Loucy (cell line): ENCODE data around the gene MGRN1.

Source experiments
- H2AFZ ChIP-seq: fragments of 200-600 bp; sonication (generic); 2 replicates; pipeline ENCODE4 v1.6.0; 2016; ENCODE audit warnings: antibody characterized with exemption, mild to moderate bottlenecking, low read length, moderate library complexity
- H3F3A ChIP-seq: fragments of 200-600 bp; 2 replicates; pipeline ENCODE4 v1.6.0; 2016; ENCODE audit warnings: antibody characterized with exemption, low read depth, mild to moderate bottlenecking
- H3K27me3 ChIP-seq: fragments of 200-600 bp; sonication (generic); 2 replicates; pipeline ENCODE4 v1.6.1; 2014; ENCODE audit warnings: low read length, mild to moderate bottlenecking; ENCODE audit not compliant: insufficient read depth, poor library complexity, severe bottlenecking
- H3K36me3 ChIP-seq: fragments of 200-600 bp; sonication (generic); 2 replicates; pipeline ENCODE4 v1.6.1; 2016; ENCODE audit warnings: low read length; ENCODE audit not compliant: insufficient read depth
- H3K4me1 ChIP-seq: fragments of 200-600 bp; sonication (generic); 2 replicates; pipeline ENCODE4 v1.5.1; 2014; ENCODE audit warnings: low read length, mild to moderate bottlenecking; ENCODE audit not compliant: insufficient read depth, poor library complexity, severe bottlenecking
- H3K4me2 ChIP-seq: fragments of 200-600 bp; sonication (generic); 2 replicates; pipeline ENCODE4 v1.6.0; 2014; ENCODE audit warnings: antibody characterized with exemption, low read length, low read depth, mild to moderate bottlenecking; ENCODE audit not compliant: poor library complexity, severe bottlenecking
- H3K4me3 ChIP-seq: fragments of 200-600 bp; sonication (generic); 2 replicates; pipeline ENCODE4 v1.5.1; 2014; ENCODE audit warnings: low read length, mild to moderate bottlenecking, mixed read lengths; ENCODE audit not compliant: poor library complexity, severe bottlenecking
- H3K79me2 ChIP-seq: fragments of 200-600 bp; sonication (generic); 2 replicates; pipeline ENCODE4 v1.6.1; 2014; ENCODE audit warnings: low read length; ENCODE audit not compliant: insufficient read depth
- H3K9ac ChIP-seq: fragments of 200-600 bp; sonication (generic); 2 replicates; pipeline ENCODE4 v1.6.0; 2014; ENCODE audit warnings: mild to moderate bottlenecking, low read depth, low read length, moderate library complexity; ENCODE audit not compliant: poor library complexity, severe bottlenecking
- H3K9me2 ChIP-seq: fragments of 200-600 bp; sonication (generic); replicated peaks from 2 replicates; pipeline ENCODE4 v1.6.1; 2016; ENCODE audit warnings: low read depth, low read length, mixed read lengths
- H3K9me3 ChIP-seq: fragments of 200-600 bp; sonication (generic); 2 replicates; pipeline ENCODE4 v1.6.1; 2014; ENCODE audit warnings: mild to moderate bottlenecking, antibody characterized with exemption, low read length, low read depth; ENCODE audit not compliant: insufficient read depth
- H4K20me1 ChIP-seq: fragments of 200-600 bp; sonication (generic); 2 replicates; pipeline ENCODE4 v1.6.0; 2014; ENCODE audit warnings: antibody characterized with exemption, low read length, mild to moderate bottlenecking; ENCODE audit not compliant: insufficient read depth, poor library complexity, severe bottlenecking
- CTCF ChIP-seq: fragments of 200-600 bp; sonication (generic); conservative IDR thresholded peaks from 2 replicates; pipeline ENCODE4 v1.5.1; 2014; ENCODE audit warnings: mild to moderate bottlenecking, antibody characterized with exemption, low read length
- EZH2phosphoT487 ChIP-seq: fragments of 200-600 bp; IDR thresholded peaks from 2 replicates; pipeline ENCODE4 v1.6.1; 2018; ENCODE audit warnings: antibody characterized with exemption, mild to moderate bottlenecking, moderate library complexity, borderline replicate concordance

The MGRN1 gene

GRCh38 chr16:4694642-4695451 lies 70.2 kb downstream of the MGRN1 start:
- no peak overlapping the region for H2AFZ ChIP-seq
- H3K36me3 ChIP-seq = no peaks in the 10 kb centered on the region
- TF ChIP-seq EZH2phosphoT487 (no peak), CTCF (no peak)

GRCh38 chr16:4695473-4696171 lies 71.0 kb downstream of the MGRN1 start:
- no peaks in the 10 kb centered on the region for H3K27me3 ChIP-seq
- H2AFZ ChIP-seq = no peak overlapping the region
- H3K9me2 ChIP-seq = no peaks in the 10 kb centered on the region
- no peak overlapping the region for H3K9ac ChIP-seq
- H3K4me3 ChIP-seq = no peak overlapping the region
- no peaks in the 10 kb centered on the region for H3K4me1 ChIP-seq
- peaks cover 5% of the 10 kb centered on the region; the same call in 1 of the 2 replicates for H3K79me2 ChIP-seq
- H3K36me3 ChIP-seq = no peaks in the 10 kb centered on the region
- no peaks in the 10 kb centered on the region for H3K9me3 ChIP-seq
- TF ChIP-seq EZH2phosphoT487 = no peak
- no peak for TF ChIP-seq CTCF
- H3K4me2 ChIP-seq = no peak overlapping the region
- H3F3A ChIP-seq = no peaks in the 10 kb centered on the region
- H4K20me1 ChIP-seq = no peaks in the 10 kb centered on the region

More at GRCh38 chr16:4694642-4695451, 70.2 kb downstream of the MGRN1 start:
- Histone ChIP-seq H3K4me3 (peak overlapping the region; percentile 77), H3F3A (no peaks in the 10 kb centered on the region), H3K4me2 (peak overlapping the region; percentile 51), H3K79me2 (peaks cover 5% of the 10 kb centered on the region; the same call in 1 of the 2 replicates), H3K9ac (peak overlapping the region; percentile 75), H3K9me3 (no peaks in the 10 kb centered on the region), H3K27me3 (no peaks in the 10 kb centered on the region), H3K9me2 (no peaks in the 10 kb centered on the region), H3K4me1 (no peaks in the 10 kb centered on the region), H4K20me1 (no peaks in the 10 kb centered on the region)

GRCh38 chr16:4696172-4696904 lies 71.7 kb downstream of the MGRN1 start:
- Histone ChIP-seq H3K4me3 (no peak overlapping the region), H3K4me2 (no peak overlapping the region), H3K27me3 (no peaks in the 10 kb centered on the region), H4K20me1 (no peaks in the 10 kb centered on the region), H3F3A (no peaks in the 10 kb centered on the region), H3K9me3 (no peaks in the 10 kb centered on the region), H3K36me3 (no peaks in the 10 kb centered on the region), H3K4me1 (no peaks in the 10 kb centered on the region), H3K79me2 (peaks cover 5% of the 10 kb centered on the region; the same call in 1 of the 2 replicates), H3K9ac (no peak overlapping the region), H2AFZ (no peak overlapping the region), H3K9me2 (no peaks in the 10 kb centered on the region)
- TF ChIP-seq CTCF = no peak
- TF ChIP-seq EZH2phosphoT487 = no peak
